ENCODE data around the gene SGTB. TPM values are rescaled to one million over a fixed set of nuclear protein-coding genes. Genes with fewer than 3 reads are reported as not detected.
"Not testable (repeated sequence)": the region's sequence is repeated elsewhere in the genome, so short reads cannot be mapped to it uniquely, and the experiment has no call there.

Gene SGTB
- total and polyA plus RNA-seq, 5 donors from 2014 or later, result 17.5 to 84.3 (median 23.7) TPM

DNA sequence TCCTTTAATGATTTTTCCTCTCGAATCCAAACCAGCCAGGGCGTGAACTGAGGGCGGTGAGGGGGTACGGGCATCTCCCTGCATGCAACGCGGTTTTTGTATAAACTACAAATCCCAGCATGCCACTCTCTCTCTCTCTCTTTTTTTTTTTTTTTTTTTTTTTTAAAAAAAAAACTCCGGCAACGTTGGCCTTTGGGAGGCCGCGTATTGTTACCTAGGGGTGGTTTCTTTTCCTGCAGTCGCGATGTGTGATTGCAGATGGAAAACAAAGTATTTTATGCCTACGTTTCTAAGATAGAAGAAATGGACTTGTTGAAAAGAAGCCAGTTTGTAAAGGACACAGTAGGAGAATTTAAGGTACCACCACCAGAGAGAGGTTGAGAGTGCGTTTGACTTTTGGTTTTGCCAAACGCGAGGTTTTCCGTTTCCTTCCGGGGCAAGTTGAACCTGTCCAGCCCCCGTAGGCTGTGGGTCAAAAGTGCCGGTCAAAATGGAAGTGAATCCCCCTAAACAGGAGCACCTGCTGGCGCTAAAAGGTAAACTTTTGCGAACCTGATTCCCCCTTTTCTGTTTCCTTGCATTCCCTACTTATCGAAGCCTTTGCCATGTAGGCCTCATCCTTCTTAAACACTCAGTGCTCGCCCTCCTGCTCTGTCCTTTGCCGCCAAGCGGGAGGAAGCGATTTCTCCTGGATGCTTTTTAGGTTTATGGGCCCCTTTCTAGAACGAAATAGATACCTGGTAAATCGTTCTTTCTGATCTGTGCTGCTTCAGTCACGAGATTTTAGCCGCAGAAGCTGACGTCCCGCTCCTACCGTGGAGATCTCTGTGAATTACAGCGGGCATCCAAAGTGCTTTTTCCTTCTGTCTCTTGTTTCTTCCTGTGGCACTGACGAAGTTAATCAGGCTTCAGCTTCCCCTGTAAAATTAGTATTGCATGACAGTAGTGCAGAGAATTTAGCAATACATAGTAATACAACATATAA is 97.0 kb downstream of the SGTB start, which contains the start of the genes SHLD3 and TRAPPC13:
Gene SHLD3, plus strand, starts transcription at position 457 of the 985 bp plus-strand sequence. CDS start 4,561 bp downstream, outside the sequence.
Gene TRAPPC13, plus strand, starts transcription at position 457 of the 985 bp plus-strand sequence. Its CDS starts 34 bp downstream, at position 491.
- peak; percentile 83 to 94 (median 93) for DNase-seq
- ATAC-seq (ENCODE audit: low read depth in 2 of 2), result peak; percentile 77 to 79
- H3K9me3 ChIP-seq (ENCODE audit: control insufficient read depth in 2 of 2, low read length in 2 of 2), result no peaks in the 10 kb centered on the region
- H3K36me3 ChIP-seq (ENCODE audit: control insufficient read depth, insufficient read depth, low read length), result peaks cover 9% of the 10 kb centered on the region
- Mint-ChIP-seq H3K9me3 (peaks cover 0 to 3% (median 0%) of the 10 kb centered on the region in 7 donors), H3K4me3 (peak within 1 kb of the TSS; percentile 96 to 100 (median 99)), H3K4me1 (peaks cover 37 to 60% (median 49%) of the 10 kb centered on the region in 4 donors), H3K27me3 (peaks cover 15% of the 10 kb centered on the region), H3K36me3 (peaks cover 7% of the 10 kb centered on the region), H3K27ac (peak within 1 kb of the TSS; percentile 97 to 100 (median 98))
- H3K27me3 ChIP-seq (ENCODE audit: control insufficient read depth, insufficient read depth, low read length), result no peaks in the 10 kb centered on the region
- H3K27ac ChIP-seq (ENCODE audit: insufficient read depth, low read length, poor library complexity, severe bottlenecking), result peak within 1 kb of the TSS; percentile 93
- peak within 1 kb of the TSS; percentile 99 for H3K4me3 ChIP-seq (ENCODE audit: low read depth, low read length)
- H3K4me1 ChIP-seq (ENCODE audit: control insufficient read depth, insufficient read depth, low read length, poor library complexity, severe bottlenecking), result peaks cover 36% of the 10 kb centered on the region

DNA sequence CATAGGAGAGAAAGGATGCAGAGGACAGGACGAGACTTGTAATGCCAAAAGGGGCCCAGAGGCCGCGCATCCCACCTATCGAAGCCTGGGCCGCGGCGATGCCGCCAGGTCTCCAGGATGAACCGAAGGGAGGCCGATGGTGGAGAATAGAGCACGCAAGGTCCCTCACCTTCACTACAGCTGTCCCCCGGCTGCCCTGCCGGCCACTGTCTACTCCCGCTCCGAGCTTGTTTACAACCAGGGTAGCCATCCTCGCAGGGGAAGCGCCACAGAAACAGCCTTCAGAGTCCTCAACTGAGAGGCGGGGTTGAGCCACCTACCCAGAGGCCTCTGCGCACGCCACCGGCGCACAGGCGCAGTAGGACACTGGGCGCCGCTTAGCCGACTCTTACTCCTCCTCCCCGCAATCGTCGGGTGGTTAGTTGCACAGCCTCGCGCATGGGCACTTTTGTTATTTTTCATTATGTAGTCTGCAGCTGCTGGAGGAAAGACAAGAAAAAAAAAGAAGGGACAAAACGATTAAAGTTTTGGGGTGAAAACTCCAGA is 97.8 kb downstream of the SGTB start, which contains the start of gene TRIM23:
Gene TRIM23, minus strand, starts transcription at position 309 of the 546 bp plus-strand sequence. Its CDS starts 59 bp downstream, at position 250.
- ATAC-seq (ENCODE audit: low read depth in 2 of 2) (peak; percentile 94 to 95), DNase-seq (peak; percentile 88 to 96 (median 95))
- H3K4me1 Mint-ChIP-seq, result peaks cover 35 to 58% (median 47%) of the 10 kb centered on the region in 4 donors
- H3K27me3 Mint-ChIP-seq, result peaks cover 15% of the 10 kb centered on the region
- Histone ChIP-seq H3K27me3 (ENCODE audit: control insufficient read depth, insufficient read depth, low read length) (no peaks in the 10 kb centered on the region), H3K4me3 (ENCODE audit: low read depth, low read length) (peak within 1 kb of the TSS; percentile 99), H3K4me1 (ENCODE audit: control insufficient read depth, insufficient read depth, low read length, poor library complexity, severe bottlenecking) (peaks cover 38% of the 10 kb centered on the region), H3K36me3 (ENCODE audit: control insufficient read depth, insufficient read depth, low read length) (peaks cover 2% of the 10 kb centered on the region), H3K9me3 (ENCODE audit: control insufficient read depth in 2 of 2, low read length in 2 of 2) (no peaks in the 10 kb centered on the region), H3K27ac (ENCODE audit: insufficient read depth, low read length, poor library complexity, severe bottlenecking) (peak within 1 kb of the TSS; percentile 93)
- H3K9me3 Mint-ChIP-seq, result peaks cover 0 to 3% (median 0%) of the 10 kb centered on the region in 7 donors
- peak within 1 kb of the TSS; percentile 96 to 100 (median 99) for H3K4me3 Mint-ChIP-seq
- H3K27ac Mint-ChIP-seq, result peak within 1 kb of the TSS; percentile 97 to 100 (median 98)
- peaks cover 3% of the 10 kb centered on the region for H3K36me3 Mint-ChIP-seq

DNA sequence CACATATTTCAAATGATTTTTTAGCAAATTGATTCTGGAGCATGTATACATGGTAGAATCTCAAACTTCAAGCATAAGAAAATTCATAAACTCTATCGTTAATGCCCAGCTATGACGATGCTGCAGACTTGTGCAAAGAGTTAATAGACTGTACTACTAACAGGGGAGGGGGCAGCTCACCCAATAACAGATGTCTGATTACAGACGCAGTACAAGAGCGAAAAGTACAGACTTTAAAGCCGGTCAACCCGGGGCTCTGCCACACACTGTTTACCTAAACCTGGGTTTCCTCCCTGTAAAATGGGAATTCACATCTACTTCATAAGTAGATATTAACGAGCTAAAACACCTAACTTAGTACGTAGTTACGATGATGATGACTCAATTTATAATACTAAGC is 98.4 kb downstream of the SGTB start:
- no peaks in the 10 kb centered on the region for H3K36me3 ChIP-seq (ENCODE audit: control insufficient read depth, insufficient read depth, low read length)
- peak overlapping the region; percentile 93 for H3K27ac ChIP-seq (ENCODE audit: insufficient read depth, low read length, poor library complexity, severe bottlenecking)
- H3K27me3 ChIP-seq (ENCODE audit: control insufficient read depth, insufficient read depth, low read length), result no peaks in the 10 kb centered on the region
- Mint-ChIP-seq H3K4me1 (peaks cover 40 to 64% (median 49%) of the 10 kb centered on the region in 4 donors), H3K27me3 (peaks cover 15% of the 10 kb centered on the region), H3K4me3 (peak overlapping the region; percentile 96 to 100 (median 99)), H3K9me3 (peaks cover 0 to 3% (median 0%) of the 10 kb centered on the region in 7 donors), H3K27ac (peak overlapping the region; percentile 97 to 100 (median 98)), H3K36me3 (peaks cover 3% of the 10 kb centered on the region)
- H3K4me3 ChIP-seq (ENCODE audit: low read depth, low read length), result peak overlapping the region; percentile 99
- ATAC-seq (ENCODE audit: low read depth in 2 of 2) (no peak), DNase-seq (peak in 2 of 3 donors; percentile 2 to 12)
- no peaks in the 10 kb centered on the region for H3K9me3 ChIP-seq (ENCODE audit: control insufficient read depth in 2 of 2, low read length in 2 of 2)
- H3K4me1 ChIP-seq (ENCODE audit: control insufficient read depth, insufficient read depth, low read length, poor library complexity, severe bottlenecking), result peaks cover 40% of the 10 kb centered on the region

DNA sequence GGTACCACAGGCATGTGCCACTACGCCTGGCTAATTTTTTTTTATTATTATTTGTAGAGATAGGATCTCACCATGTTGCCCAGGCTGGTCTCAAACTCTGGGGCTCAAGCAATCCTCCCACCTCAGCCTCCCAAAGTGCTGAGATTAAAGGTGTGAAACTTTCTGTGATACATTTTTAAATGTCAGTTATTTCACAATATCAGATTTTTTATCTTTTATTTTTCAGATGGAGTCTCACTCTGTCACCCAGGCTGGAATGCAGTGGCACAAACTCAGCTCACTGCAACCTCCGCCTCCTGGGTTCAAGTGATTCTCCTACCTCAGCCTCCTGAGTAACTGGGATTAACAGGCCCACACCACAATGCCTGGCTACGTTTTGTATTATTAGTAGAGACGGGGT is 99.9 kb downstream of the SGTB start:
- H3K9me3 Mint-ChIP-seq, H3K27ac Mint-ChIP-seq: not testable (repeated sequence)

DNA sequence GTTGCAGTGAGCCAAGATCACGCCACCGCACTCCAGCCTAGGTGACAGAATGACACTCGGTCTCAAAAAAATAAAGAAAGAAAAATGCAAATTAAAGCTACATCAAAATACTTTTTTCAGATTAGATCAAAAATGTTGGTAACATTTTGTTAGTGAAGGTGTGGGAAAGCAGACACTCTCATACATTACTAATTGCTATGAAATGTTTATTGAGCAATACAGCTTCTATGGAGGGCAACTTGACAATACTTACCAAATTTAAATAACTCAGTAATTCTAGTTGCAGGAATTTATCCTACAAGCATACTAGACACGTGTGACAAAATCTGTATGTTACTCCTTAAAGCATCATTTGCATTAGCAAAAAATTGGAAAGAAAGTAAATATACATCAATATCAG is 101.9 kb downstream of the SGTB start:
- H3K9me3 ChIP-seq (ENCODE audit: control insufficient read depth in 2 of 2, low read length in 2 of 2), result no peaks in the 10 kb centered on the region
- Mint-ChIP-seq H3K27me3 (peaks cover 11% of the 10 kb centered on the region), H3K4me1 (peaks cover 26 to 59% (median 43%) of the 10 kb centered on the region in 4 donors), H3K27ac (no peak overlapping the region), H3K9me3 (peaks cover 0 to 3% (median 0%) of the 10 kb centered on the region in 7 donors), H3K36me3 (peaks cover 10% of the 10 kb centered on the region), H3K4me3 (no peak overlapping the region)
- ATAC-seq (ENCODE audit: low read depth in 2 of 2) (no peak), DNase-seq (no peak)
- no peaks in the 10 kb centered on the region for H3K27me3 ChIP-seq (ENCODE audit: control insufficient read depth, insufficient read depth, low read length)
- H3K4me3 ChIP-seq (ENCODE audit: low read depth, low read length), result no peak overlapping the region
- peaks cover 18% of the 10 kb centered on the region for H3K36me3 ChIP-seq (ENCODE audit: control insufficient read depth, insufficient read depth, low read length)
- peaks cover 28% of the 10 kb centered on the region for H3K4me1 ChIP-seq (ENCODE audit: control insufficient read depth, insufficient read depth, low read length, poor library complexity, severe bottlenecking)
- H3K27ac ChIP-seq (ENCODE audit: insufficient read depth, low read length, poor library complexity, severe bottlenecking), result no peak overlapping the region

More for the DNA sequence above, 99.9 kb downstream of the SGTB start:
- H3K4me3 Mint-ChIP-seq, result peak overlapping the region in 3 of 4 donors; percentile 96 to 100 (median 99)
- H3K27me3 ChIP-seq (ENCODE audit: control insufficient read depth, insufficient read depth, low read length); H3K9me3 ChIP-seq (ENCODE audit: control insufficient read depth in 2 of 2, low read length in 2 of 2); DNase-seq; H3K4me3 ChIP-seq (ENCODE audit: low read depth, low read length); H3K27ac ChIP-seq (ENCODE audit: insufficient read depth, low read length, poor library complexity, severe bottlenecking); ATAC-seq (ENCODE audit: low read depth in 2 of 2); H3K36me3 ChIP-seq (ENCODE audit: control insufficient read depth, insufficient read depth, low read length); H3K36me3 Mint-ChIP-seq: not testable (repeated sequence)
- H3K4me1 ChIP-seq (ENCODE audit: control insufficient read depth, insufficient read depth, low read length, poor library complexity, severe bottlenecking), result peaks cover 40% of the 10 kb centered on the region
- H3K27me3 Mint-ChIP-seq, result peaks cover 15% of the 10 kb centered on the region
- H3K4me1 Mint-ChIP-seq, result peaks cover 33 to 64% (median 44%) of the 10 kb centered on the region in 4 donors

Other genes with a start within 250 kb of the SGTB start
- 1.5 TPM for gene ADAMTS6, start 240.2 kb downstream of the SGTB start, total RNA-seq
- gene ADAMTS6, start 240.2 kb downstream of the SGTB start, polyA plus RNA-seq, result under 1 TPM in 3 of 4 donors, not detected in 1; 0.03 to 0.18 (median 0.09) TPM
- gene CENPK, start 158.9 kb downstream of the SGTB start, total RNA-seq, result 47.9 TPM
- 10 to 100 TPM; 20.8 to 44.0 (median 39.1) TPM for gene CENPK, start 158.9 kb downstream of the SGTB start, polyA plus RNA-seq
- gene PPWD1, start 158.8 kb downstream of the SGTB start, total RNA-seq, result 93.8 TPM
- gene PPWD1, start 158.8 kb downstream of the SGTB start, polyA plus RNA-seq, result 10 to 100 TPM; 31.7 to 38.0 (median 35.7) TPM
- gene TRIM23, start 97.8 kb downstream of the SGTB start, total RNA-seq, result 20.6 TPM
- gene TRIM23, start 97.8 kb downstream of the SGTB start, polyA plus RNA-seq, result 10 to 100 TPM; 10.3 to 18.7 (median 11.5) TPM
- gene SHLD3, start 97.1 kb downstream of the SGTB start, total RNA-seq, result 11.1 TPM
- 1 to 10 TPM; 5.8 to 6.3 (median 6.2) TPM for gene SHLD3, start 97.1 kb downstream of the SGTB start, polyA plus RNA-seq
- gene TRAPPC13, start 97.1 kb downstream of the SGTB start, total RNA-seq, result 17.7 TPM
- gene TRAPPC13, start 97.1 kb downstream of the SGTB start, polyA plus RNA-seq, result 10 to 100 TPM; 15.5 to 20.5 (median 19.9) TPM
- gene NLN, start 96 bp upstream of the SGTB start, total RNA-seq, result 1.4 TPM
- gene NLN, start 96 bp upstream of the SGTB start, polyA plus RNA-seq, result 1 to 10 TPM in 3 of 4 donors, under 1 TPM in 1; 0.65 to 2.0 (median 1.7) TPM
- 114 TPM for gene ERBIN, start 204.5 kb upstream of the SGTB start, total RNA-seq
- 10 to 100 TPM; 21.5 to 58.2 (median 38.8) TPM for gene ERBIN, start 204.5 kb upstream of the SGTB start, polyA plus RNA-seq

All from CD4-positive, CD25-positive, alpha-beta regulatory T cell (primary cell).